ENCODE results near the gene ADAMTSL3.
A peak's percentile ranks its signal among the peaks of the same experiment; 100 is the strongest.

Gene ADAMTSL3

DNA sequence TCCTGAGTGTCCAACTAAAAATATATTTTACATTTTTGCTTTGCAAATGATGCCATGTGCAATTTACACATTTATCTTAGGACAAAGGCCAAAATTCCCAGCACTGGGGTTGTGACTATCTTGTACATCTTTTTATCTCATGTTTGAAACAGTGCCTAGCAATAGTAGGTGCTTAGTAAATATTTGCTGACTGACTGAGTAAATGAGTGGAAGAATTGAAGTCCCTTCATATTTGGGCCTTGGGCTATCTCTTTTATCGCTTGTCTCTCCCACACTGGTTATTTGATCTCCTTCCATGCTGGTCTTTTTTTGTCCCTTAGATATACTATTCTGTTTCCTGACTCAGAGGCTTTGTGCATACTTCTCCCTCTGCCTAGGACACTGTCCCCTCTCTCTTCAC, 368.6 kb downstream of the ADAMTSL3 start:
- Histone ChIP-seq H3K9me2 (replicated peaks; ENCODE audit: low read depth, low read length) (0 out of 2 replicates have a peak, but pooled peaks cover 4% of the 10 kb centered on the region), H3K4me3 (ENCODE audit: low read length, poor library complexity, severe bottlenecking) (no peak overlapping the region), H3K4me2 (ENCODE audit: low read depth, low read length, poor library complexity, severe bottlenecking) (no peak overlapping the region), H4K20me1 (ENCODE audit: insufficient read depth, low read length, poor library complexity, severe bottlenecking) (no peaks in the 10 kb centered on the region), H3K9me3 (ENCODE audit: insufficient read depth, low read depth, low read length) (no peaks in the 10 kb centered on the region), H3K27me3 (ENCODE audit: insufficient read depth, low read length, poor library complexity, severe bottlenecking) (no peaks in the 10 kb centered on the region), H3K36me3 (ENCODE audit: insufficient read depth, low read length) (no peaks in the 10 kb centered on the region), H3K9ac (ENCODE audit: low read depth, low read length, poor library complexity, severe bottlenecking) (no peak overlapping the region), H3K4me1 (ENCODE audit: insufficient read depth, low read length, poor library complexity, severe bottlenecking) (no peaks in the 10 kb centered on the region), H3K79me2 (ENCODE audit: insufficient read depth, low read length) (no peaks in the 10 kb centered on the region), H3F3A (ENCODE audit: low read depth) (no peaks in the 10 kb centered on the region), H2AFZ (ENCODE audit: low read length) (no peak overlapping the region)
- TF ChIP-seq EZH2phosphoT487 (IDR thresholded peaks at IDR 0.05; ENCODE audit: borderline replicate concordance), result no peak
- TF ChIP-seq, protein P1, sequence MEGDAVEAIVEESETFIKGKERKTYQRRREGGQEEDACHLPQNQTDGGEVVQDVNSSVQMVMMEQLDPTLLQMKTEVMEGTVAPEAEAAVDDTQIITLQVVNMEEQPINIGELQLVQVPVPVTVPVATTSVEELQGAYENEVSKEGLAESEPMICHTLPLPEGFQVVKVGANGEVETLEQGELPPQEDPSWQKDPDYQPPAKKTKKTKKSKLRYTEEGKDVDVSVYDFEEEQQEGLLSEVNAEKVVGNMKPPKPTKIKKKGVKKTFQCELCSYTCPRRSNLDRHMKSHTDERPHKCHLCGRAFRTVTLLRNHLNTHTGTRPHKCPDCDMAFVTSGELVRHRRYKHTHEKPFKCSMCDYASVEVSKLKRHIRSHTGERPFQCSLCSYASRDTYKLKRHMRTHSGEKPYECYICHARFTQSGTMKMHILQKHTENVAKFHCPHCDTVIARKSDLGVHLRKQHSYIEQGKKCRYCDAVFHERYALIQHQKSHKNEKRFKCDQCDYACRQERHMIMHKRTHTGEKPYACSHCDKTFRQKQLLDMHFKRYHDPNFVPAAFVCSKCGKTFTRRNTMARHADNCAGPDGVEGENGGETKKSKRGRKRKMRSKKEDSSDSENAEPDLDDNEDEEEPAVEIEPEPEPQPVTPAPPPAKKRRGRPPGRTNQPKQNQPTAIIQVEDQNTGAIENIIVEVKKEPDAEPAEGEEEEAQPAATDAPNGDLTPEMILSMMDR (conservative IDR thresholded peaks at IDR 0.05; ENCODE audit: low read length), result no peak

DNA sequence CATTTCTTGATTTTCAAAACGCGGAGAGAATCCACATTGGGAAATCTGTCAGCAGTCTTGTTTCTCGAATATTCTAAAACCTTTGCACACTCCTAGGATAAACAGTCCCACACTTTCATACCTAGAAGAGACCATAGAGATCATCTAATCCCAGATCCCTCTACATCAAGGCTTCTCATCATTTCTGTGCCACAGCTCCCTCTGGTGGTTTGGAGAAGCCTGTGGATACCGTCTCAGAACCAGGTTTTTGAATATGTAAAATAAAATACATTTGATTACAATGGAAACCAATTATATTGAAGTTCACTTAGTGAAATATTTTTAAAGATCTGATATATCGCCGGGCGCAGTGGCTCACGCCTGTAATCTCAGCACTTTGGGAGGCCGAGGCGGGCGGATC, 369.7 kb downstream of the ADAMTSL3 start:
- H4K20me1 ChIP-seq (ENCODE audit: insufficient read depth, low read length, poor library complexity, severe bottlenecking), result no peaks in the 10 kb centered on the region
- H3K4me3 ChIP-seq (ENCODE audit: low read length, poor library complexity, severe bottlenecking), result no peak overlapping the region
- TF ChIP-seq, protein P1 (conservative IDR thresholded peaks at IDR 0.05; ENCODE audit: low read length), result peak; percentile 77
- no peak for TF ChIP-seq EZH2phosphoT487 (IDR thresholded peaks at IDR 0.05; ENCODE audit: borderline replicate concordance)
- H3K9ac ChIP-seq (ENCODE audit: low read depth, low read length, poor library complexity, severe bottlenecking), result no peak overlapping the region
- H3K9me3 ChIP-seq (ENCODE audit: insufficient read depth, low read depth, low read length), result no peaks in the 10 kb centered on the region
- no peaks in the 10 kb centered on the region for H3K9me2 ChIP-seq (replicated peaks; ENCODE audit: low read depth, low read length)
- H3K79me2 ChIP-seq (ENCODE audit: insufficient read depth, low read length), result no peaks in the 10 kb centered on the region
- H2AFZ ChIP-seq (ENCODE audit: low read length), result no peak overlapping the region
- H3K27me3 ChIP-seq (ENCODE audit: insufficient read depth, low read length, poor library complexity, severe bottlenecking), result no peaks in the 10 kb centered on the region
- no peaks in the 10 kb centered on the region for H3K36me3 ChIP-seq (ENCODE audit: insufficient read depth, low read length)
- H3F3A ChIP-seq (ENCODE audit: low read depth), result no peaks in the 10 kb centered on the region
- no peak overlapping the region for H3K4me2 ChIP-seq (ENCODE audit: low read depth, low read length, poor library complexity, severe bottlenecking)
- no peaks in the 10 kb centered on the region for H3K4me1 ChIP-seq (ENCODE audit: insufficient read depth, low read length, poor library complexity, severe bottlenecking)

DNA sequence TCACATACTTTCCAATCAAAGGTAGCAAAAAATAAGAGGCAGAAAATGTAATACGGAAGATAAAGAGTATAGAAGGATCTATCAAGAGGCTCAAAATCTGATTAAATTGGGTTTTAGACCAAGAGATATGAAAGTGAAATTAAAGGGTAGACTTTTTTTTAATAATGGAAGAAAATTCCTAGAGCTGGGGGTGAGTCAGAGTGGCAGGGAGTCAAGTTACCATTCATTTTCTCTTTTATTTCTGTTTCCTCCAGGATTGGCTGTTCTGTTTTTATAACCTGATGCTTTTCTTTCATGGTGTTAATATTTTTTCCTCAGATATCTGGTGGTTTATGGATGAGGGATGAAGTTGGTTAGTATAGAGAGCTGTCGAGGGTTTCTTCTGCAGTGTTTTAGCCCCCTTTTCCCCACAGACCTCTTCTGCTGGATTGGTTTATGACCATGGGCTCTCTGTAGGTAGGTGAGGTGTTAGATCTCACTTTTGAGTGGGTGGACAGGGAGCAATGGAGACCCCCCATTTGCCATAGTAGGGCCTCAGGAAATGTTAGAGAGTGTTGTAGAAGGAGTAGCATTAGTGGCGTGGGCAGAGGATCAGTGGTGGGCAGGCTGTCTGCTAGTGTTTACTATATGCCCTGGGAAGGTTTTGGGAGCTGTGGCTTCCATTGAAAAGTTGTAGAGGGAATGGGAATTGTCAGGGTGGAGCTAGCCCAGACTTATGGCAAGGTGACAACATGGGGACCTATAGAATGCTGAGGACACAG, 380.1 kb downstream of the ADAMTSL3 start:
- Histone ChIP-seq H4K20me1 (ENCODE audit: insufficient read depth, low read length, poor library complexity, severe bottlenecking) (no peaks in the 10 kb centered on the region), H3K4me1 (ENCODE audit: insufficient read depth, low read length, poor library complexity, severe bottlenecking) (no peaks in the 10 kb centered on the region), H3K9me2 (replicated peaks; ENCODE audit: low read depth, low read length) (no peaks in the 10 kb centered on the region), H3K36me3 (ENCODE audit: insufficient read depth, low read length) (no peaks in the 10 kb centered on the region), H3K27me3 (ENCODE audit: insufficient read depth, low read length, poor library complexity, severe bottlenecking) (no peaks in the 10 kb centered on the region), H3K9me3 (ENCODE audit: insufficient read depth, low read depth, low read length) (no peaks in the 10 kb centered on the region), H3K9ac (ENCODE audit: low read depth, low read length, poor library complexity, severe bottlenecking) (no peak overlapping the region), H3F3A (ENCODE audit: low read depth) (no peaks in the 10 kb centered on the region), H3K4me3 (ENCODE audit: low read length, poor library complexity, severe bottlenecking) (no peak overlapping the region), H3K4me2 (ENCODE audit: low read depth, low read length, poor library complexity, severe bottlenecking) (no peak overlapping the region), H3K79me2 (ENCODE audit: insufficient read depth, low read length) (no peaks in the 10 kb centered on the region), H2AFZ (ENCODE audit: low read length) (no peak overlapping the region)
- TF ChIP-seq, protein P1 (conservative IDR thresholded peaks at IDR 0.05; ENCODE audit: low read length), result no peak
- no peak for TF ChIP-seq EZH2phosphoT487 (IDR thresholded peaks at IDR 0.05; ENCODE audit: borderline replicate concordance)
